HFFc6 (cell line): ENCODE results near the gene EMD. TPM values are rescaled to one million over a fixed set of nuclear protein-coding genes. Genes with fewer than 3 reads are reported as not detected.

Source experiments
- DNase-seq: peaks from one replicate; pipeline ENCODE4 v3.0.0-alpha.2; 2018
- H3K27ac Mint-ChIP-seq: 2 replicates; pipeline ENCODE4 v1.8.0; 2020; ENCODE audit warnings: mild to moderate bottlenecking, mixed read lengths
- H3K27me3 Mint-ChIP-seq: 2 replicates; pipeline ENCODE4 v1.8.0; 2021; ENCODE audit warnings: mild to moderate bottlenecking, moderate library complexity, mixed read lengths; ENCODE audit not compliant: insufficient read depth
- H3K36me3 Mint-ChIP-seq: 2 replicates; pipeline ENCODE4 v1.8.0; 2021; ENCODE audit warnings: low read depth, mixed read lengths
- H3K4me1 Mint-ChIP-seq: 2 replicates; pipeline ENCODE4 v1.8.0; 2020; ENCODE audit warnings: low read depth, mixed read lengths
- H3K4me3 Mint-ChIP-seq: 2 replicates; pipeline ENCODE4 v1.8.0; 2020; ENCODE audit warnings: mild to moderate bottlenecking, moderate library complexity, mixed read lengths
- H3K9me3 Mint-ChIP-seq: 2 replicates; pipeline ENCODE4 v1.8.0; 2020; ENCODE audit warnings: mild to moderate bottlenecking, mixed read lengths
- total RNA-seq, 6 experiments: library from RNA; stranded (reverse); fragmentation: NEBNext Ultra II Directional; extraction: Animal tissue kit (Norgen Biotek cat#: 25700); gene quantifications; 2 replicates in 1 of 6; 3 replicates in 5 of 6; pipeline ENCODE4 v1.2.3, GENCODE V29; 2021
- TF ChIP-seq, protein P1 (sequence below): fragments of 200-600 bp; sonication (generic); IDR thresholded peaks from 2 replicates; pipeline ENCODE4 v1.5.0; 2021; ENCODE audit warnings: antibody characterized with exemption, mild to moderate bottlenecking

The EMD gene
- total RNA-seq, 6 experiments from 2014 or later, result 84.8 to 119 (median 108) TPM

DNA sequence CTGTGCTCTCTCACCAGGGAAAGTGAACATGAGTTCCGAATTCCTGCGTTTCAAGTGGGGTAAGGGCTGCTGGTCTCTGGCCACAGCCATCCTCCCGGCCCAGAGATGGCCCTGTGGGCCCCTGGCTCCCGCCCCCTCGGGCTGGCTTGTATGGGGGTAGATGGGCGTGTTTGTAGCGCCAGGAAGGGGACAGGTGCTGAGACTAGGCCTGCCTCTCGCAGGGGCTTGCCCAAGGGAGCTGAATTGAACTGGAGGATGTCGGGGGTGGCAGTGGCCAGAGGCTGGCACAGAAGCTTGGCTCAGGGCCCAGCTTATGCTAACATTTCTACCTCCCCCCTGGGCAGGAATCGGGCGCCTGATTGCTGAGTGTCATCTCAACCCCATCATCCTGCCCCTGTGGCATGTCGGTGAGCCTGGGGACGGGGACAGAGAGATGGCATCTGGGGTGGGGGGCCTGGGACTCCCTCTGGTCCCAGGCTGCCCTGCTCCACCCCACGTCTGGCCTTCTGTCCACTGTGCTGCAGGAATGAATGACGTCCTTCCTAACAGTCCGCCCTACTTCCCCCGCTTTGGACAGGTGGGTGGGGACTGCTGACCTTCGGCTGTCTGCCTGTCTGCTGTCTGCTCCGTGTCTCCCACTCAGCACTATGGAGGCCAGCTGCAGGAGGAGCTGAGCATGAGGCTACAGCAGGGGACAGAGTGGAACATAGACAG lies 40.8 kb downstream of the EMD start:
- no peaks in the 10 kb centered on the region for H3K9me3 Mint-ChIP-seq
- H3K4me1 Mint-ChIP-seq, result no peaks in the 10 kb centered on the region
- no peaks in the 10 kb centered on the region; the same call in 1 of the 2 replicates for H3K36me3 Mint-ChIP-seq
- no peak for DNase-seq
- TF ChIP-seq, protein P1, sequence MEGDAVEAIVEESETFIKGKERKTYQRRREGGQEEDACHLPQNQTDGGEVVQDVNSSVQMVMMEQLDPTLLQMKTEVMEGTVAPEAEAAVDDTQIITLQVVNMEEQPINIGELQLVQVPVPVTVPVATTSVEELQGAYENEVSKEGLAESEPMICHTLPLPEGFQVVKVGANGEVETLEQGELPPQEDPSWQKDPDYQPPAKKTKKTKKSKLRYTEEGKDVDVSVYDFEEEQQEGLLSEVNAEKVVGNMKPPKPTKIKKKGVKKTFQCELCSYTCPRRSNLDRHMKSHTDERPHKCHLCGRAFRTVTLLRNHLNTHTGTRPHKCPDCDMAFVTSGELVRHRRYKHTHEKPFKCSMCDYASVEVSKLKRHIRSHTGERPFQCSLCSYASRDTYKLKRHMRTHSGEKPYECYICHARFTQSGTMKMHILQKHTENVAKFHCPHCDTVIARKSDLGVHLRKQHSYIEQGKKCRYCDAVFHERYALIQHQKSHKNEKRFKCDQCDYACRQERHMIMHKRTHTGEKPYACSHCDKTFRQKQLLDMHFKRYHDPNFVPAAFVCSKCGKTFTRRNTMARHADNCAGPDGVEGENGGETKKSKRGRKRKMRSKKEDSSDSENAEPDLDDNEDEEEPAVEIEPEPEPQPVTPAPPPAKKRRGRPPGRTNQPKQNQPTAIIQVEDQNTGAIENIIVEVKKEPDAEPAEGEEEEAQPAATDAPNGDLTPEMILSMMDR, result no peak
- H3K4me3 Mint-ChIP-seq, result no peak overlapping the region
- H3K27me3 Mint-ChIP-seq, result no peaks in the 10 kb centered on the region
- H3K27ac Mint-ChIP-seq, result no peak overlapping the region

DNA sequence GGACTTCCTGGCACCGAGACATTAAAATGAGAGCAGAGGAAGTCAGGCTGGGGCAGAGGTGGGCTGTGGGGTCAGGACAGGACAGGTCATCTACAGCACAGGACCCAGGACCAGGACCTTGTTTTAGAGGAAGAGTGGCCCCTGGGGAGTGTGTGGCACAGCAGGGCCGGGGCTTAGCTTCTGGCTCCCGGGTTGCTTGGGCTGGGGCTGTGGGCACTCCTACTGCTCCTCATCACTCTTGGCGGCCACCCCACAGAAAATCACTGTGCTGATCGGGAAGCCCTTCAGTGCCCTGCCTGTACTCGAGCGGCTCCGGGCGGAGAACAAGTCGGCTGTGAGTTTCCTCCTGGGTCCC lies 41.3 kb downstream of the EMD start:
- DNase-seq, result no peak
- H3K27me3 Mint-ChIP-seq, result no peaks in the 10 kb centered on the region
- H3K4me3 Mint-ChIP-seq, result no peak overlapping the region
- H3K27ac Mint-ChIP-seq, result no peak overlapping the region
- H3K9me3 Mint-ChIP-seq, result no peaks in the 10 kb centered on the region
- TF ChIP-seq, protein P1, result no peak
- no peaks in the 10 kb centered on the region; the same call in 1 of the 2 replicates for H3K36me3 Mint-ChIP-seq
- H3K4me1 Mint-ChIP-seq, result no peaks in the 10 kb centered on the region

DNA sequence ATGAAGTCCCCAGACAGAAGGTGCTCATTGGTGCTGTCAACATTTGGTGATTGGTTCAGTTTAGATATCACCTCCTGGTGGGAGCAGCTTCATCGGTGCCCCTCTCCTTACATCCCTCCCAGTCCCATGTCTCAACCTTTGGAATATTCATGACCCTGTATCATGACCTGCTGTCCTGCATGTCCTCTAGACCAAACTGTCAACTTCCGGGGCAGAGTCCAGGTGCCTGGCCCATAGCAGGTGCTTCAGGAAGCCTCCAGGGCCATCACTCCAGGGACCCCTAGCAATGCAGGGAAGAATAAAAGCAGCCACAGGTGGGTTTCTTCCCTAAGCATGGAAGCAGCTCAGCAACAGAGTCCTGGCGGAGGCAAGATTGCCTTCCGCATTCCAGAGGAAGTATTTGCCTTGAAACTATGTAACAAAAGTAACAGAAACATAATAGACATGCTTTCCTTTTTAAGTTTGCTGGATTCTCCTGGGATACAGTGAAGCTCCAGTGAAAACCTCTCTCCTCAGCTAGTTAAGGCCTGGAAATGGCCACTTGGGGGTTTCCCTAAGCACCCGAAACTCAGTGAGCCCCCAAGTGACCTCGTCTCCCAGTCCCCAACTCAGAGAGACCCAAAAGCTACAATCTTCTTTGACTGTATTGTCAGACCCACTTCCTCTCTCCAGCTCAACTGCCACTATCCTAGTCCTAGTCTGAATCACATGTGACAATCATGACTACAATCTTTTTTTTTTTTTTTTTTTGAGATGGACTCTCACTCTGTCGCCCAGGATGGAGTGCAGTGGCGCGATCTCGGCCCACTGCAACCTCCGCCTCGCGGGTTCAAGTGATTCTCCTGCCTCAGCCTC lies 48.0 kb downstream of the EMD start:
- no peak for DNase-seq

DNA sequence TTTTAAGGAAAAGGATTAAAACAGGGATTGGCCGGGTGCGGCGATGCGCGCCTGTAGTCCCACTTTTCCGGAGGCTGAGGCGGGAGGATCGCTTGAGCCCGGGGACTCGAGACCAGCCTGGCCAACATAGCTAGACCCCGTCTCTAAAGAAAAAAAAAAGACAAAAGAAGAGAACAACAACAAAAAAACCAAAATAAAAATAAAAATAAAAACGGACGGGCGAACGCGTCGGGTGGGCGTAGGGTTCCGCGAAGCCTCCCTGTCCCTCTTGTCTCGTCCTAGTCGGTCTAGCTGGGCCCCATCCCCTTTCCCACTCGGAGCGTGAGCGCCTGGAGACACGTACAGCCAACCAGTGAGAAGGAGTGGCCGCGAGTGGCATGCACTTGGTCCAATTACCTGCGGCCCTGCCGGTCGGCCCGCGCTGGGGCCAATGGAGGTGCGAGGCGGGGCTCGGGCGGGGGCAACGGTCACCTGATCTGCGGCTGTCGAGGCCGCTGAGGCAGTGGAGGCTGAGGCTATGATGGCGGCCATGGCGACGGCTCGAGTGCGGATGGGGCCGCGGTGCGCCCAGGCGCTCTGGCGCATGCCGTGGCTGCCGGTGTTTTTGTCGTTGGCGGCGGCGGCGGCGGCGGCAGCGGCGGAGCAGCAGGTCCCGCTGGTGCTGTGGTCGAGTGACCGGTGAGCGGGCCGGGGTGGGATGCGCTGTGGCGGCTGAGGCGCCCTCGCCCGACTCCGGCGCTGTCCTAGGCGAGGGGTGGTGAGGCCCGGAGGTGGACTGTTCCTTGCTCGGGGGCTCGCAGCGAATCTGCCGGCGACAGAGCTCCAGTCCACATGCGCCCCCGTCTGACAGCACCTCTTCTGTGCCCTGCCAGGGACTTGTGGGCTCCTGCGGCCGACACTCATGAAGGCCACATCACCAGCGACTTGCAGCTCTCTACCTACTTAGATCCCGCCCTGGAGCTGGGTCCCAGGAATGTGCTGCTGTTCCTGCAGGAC lies 49.4 kb downstream of the EMD start, which contains the start of gene ATP6AP1:
ATP6AP1 (plus strand) TSS at position 502 of the 996 bp plus-strand sequence; CDS start at position 518, 16 bp downstream.
- Mint-ChIP-seq H3K9me3 (no peaks in the 10 kb centered on the region), H3K27ac (peak within 1 kb of the TSS; percentile 36), H3K4me3 (peak within 1 kb of the TSS; percentile 87), H3K27me3 (peaks cover 3% of the 10 kb centered on the region), H3K4me1 (peaks cover 18% of the 10 kb centered on the region), H3K36me3 (no peaks in the 10 kb centered on the region)
- TF ChIP-seq, protein P1, result no peak; the same call in 1 of the 2 replicates
- DNase-seq, result peak; percentile 92

More for the DNA sequence above, 48.0 kb downstream of the EMD start:
- peaks cover 18% of the 10 kb centered on the region for H3K4me1 Mint-ChIP-seq
- no peak overlapping the region for H3K4me3 Mint-ChIP-seq
- H3K27me3 Mint-ChIP-seq, result peaks cover 3% of the 10 kb centered on the region
- TF ChIP-seq, protein P1, result no peak
- no peaks in the 10 kb centered on the region for H3K9me3 Mint-ChIP-seq
- H3K36me3 Mint-ChIP-seq, result no peaks in the 10 kb centered on the region
- no peak overlapping the region for H3K27ac Mint-ChIP-seq

DNA sequence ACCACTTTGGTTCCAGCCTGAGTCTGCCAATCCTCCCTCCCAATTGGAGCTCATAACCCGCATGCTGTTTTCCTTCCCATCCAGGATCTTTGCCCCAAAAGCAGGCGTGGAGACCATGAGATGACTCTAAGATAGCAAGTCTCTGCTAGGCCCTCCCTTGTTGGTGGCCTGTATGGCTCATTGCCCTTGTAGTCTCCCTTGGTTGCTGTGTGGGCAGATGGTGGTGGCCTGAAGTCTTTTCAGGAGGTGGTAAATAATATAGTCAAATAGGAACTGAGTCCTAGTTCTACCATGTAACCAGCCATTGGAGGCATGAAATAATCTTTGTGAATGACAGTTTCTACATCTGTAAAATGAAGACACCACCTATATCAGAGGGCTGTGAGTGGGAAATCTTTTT lies 50.6 kb downstream of the EMD start:
- H3K4me1 Mint-ChIP-seq, result peaks cover 18% of the 10 kb centered on the region
- peak overlapping the region; percentile 87 for H3K4me3 Mint-ChIP-seq
- H3K27ac Mint-ChIP-seq, result peak overlapping the region; percentile 21; the same call in 1 of the 2 replicates
- peaks cover 3% of the 10 kb centered on the region for H3K27me3 Mint-ChIP-seq
- no peak for DNase-seq
- TF ChIP-seq, protein P1, result no peak
- H3K9me3 Mint-ChIP-seq, result no peaks in the 10 kb centered on the region
- H3K36me3 Mint-ChIP-seq, result no peaks in the 10 kb centered on the region
